OCI-LY1 (cell line): ENCODE data around the gene HDAC11.

Source experiments
- H2AFZ ChIP-seq: fragments of 200-600 bp; sonication (generic), shearing (Covaris generic); 2 replicates; pipeline ENCODE4 v1.6.0; 2014; ENCODE audit warnings: antibody characterized with exemption, mild to moderate bottlenecking, low read length
- H3F3A ChIP-seq: fragments of 200-600 bp; sonication (generic), shearing (Covaris generic); 2 replicates; pipeline ENCODE4 v1.6.0; 2014; ENCODE audit warnings: mild to moderate bottlenecking, antibody characterized with exemption, low read length, moderate library complexity; ENCODE audit not compliant: insufficient read depth
- H3K27ac ChIP-seq: fragments of 200-600 bp; sonication (generic); 2 replicates; pipeline ENCODE4 v1.5.1; 2014; ENCODE audit warnings: low read length, mixed run types, mild to moderate bottlenecking, low read depth; ENCODE audit not compliant: poor library complexity, severe bottlenecking
- H3K27me3 ChIP-seq: fragments of 200-600 bp; sonication (generic); 2 replicates; pipeline ENCODE4 v1.6.0; 2014; ENCODE audit warnings: antibody characterized with exemption, mild to moderate bottlenecking, low read length, moderate library complexity; ENCODE audit not compliant: insufficient read depth
- H3K36me3 ChIP-seq: fragments of 200-600 bp; sonication (generic); 2 replicates; pipeline ENCODE4 v1.6.1; 2014; ENCODE audit warnings: mild to moderate bottlenecking, antibody characterized with exemption, low read length, moderate library complexity, mixed read lengths; ENCODE audit not compliant: insufficient read depth
- H3K4me1 ChIP-seq: fragments of 200-600 bp; sonication (generic); 2 replicates; pipeline ENCODE4 v1.5.1; 2014; ENCODE audit warnings: mild to moderate bottlenecking, low read length, moderate library complexity; ENCODE audit not compliant: insufficient read depth, severe bottlenecking
- H3K4me2 ChIP-seq: fragments of 200-600 bp; sonication (generic), shearing (Covaris generic); 2 replicates; pipeline ENCODE4 v1.6.1; 2014; ENCODE audit warnings: low read length
- H3K4me3 ChIP-seq: fragments of 200-600 bp; sonication (generic); 2 replicates; pipeline ENCODE4 v1.5.1; 2014; ENCODE audit warnings: low read length, low read depth, mild to moderate bottlenecking, mixed read lengths; ENCODE audit not compliant: poor library complexity, severe bottlenecking
- H3K79me2 ChIP-seq: fragments of 200-600 bp; shearing (Covaris generic); 2 replicates; pipeline ENCODE4 v1.6.1; 2016; ENCODE audit warnings: mixed run types, low read length, mixed read lengths; ENCODE audit not compliant: insufficient read depth
- H3K9ac ChIP-seq: fragments of 200-600 bp; sonication (generic), shearing (Covaris generic); 2 replicates; pipeline ENCODE4 v1.6.1; 2014; ENCODE audit warnings: mild to moderate bottlenecking, low read length, mixed read lengths
- H3K9me2 ChIP-seq: fragments of 200-600 bp; sonication (generic), shearing (Covaris generic); 2 replicates; pipeline ENCODE4 v1.6.1; 2014; ENCODE audit warnings: low read depth, mild to moderate bottlenecking, low read length, mixed read lengths
- H3K9me3 ChIP-seq: fragments of 200-600 bp; shearing (Covaris generic); 2 replicates; pipeline ENCODE4 v1.6.1; 2014; ENCODE audit warnings: low read length, mixed read lengths
- H4K20me1 ChIP-seq: fragments of 200-600 bp; sonication (generic), shearing (Covaris generic); 2 replicates; pipeline ENCODE4 v1.6.0; 2016; ENCODE audit warnings: mild to moderate bottlenecking, low read length; ENCODE audit not compliant: insufficient read depth
- EZH2 ChIP-seq: fragments of 200-600 bp; sonication (generic), shearing (Covaris generic); IDR thresholded peaks from 2 replicates; pipeline ENCODE4 v1.8.0; 2017; ENCODE audit warnings: borderline replicate concordance, mixed run types, mild to moderate bottlenecking, antibody characterized with exemption, low read length, moderate library complexity, mixed read lengths
- TF ChIP-seq, protein P1 (sequence below): fragments of 200-600 bp; sonication (generic), shearing (Covaris generic); IDR thresholded peaks from 2 replicates; pipeline ENCODE4 v1.5.1; 2017; ENCODE audit warnings: mild to moderate bottlenecking, antibody characterized with exemption, low read length, moderate library complexity, mixed read lengths

The HDAC11 gene

DNA sequence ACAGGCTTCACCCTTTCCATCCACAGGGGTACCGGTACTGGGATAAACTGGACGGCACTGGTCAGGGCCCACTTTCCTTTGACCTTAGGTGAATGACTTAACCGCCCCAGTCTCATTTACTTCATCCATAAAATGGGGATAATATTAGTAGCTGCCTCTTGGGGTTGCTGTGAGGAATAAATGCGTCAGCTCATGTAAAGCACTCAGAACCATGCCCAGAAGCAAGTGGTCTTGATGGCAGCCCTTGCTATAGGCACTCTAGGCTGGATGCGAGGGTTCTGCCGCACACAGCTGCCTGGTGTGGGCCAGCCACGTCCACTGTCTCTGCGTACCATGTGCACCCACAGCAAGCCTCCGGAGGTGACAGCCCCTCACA, 36.6 kb downstream of the HDAC11 start:
- H3K9ac ChIP-seq = no peak overlapping the region
- no peaks in the 10 kb centered on the region for H3K79me2 ChIP-seq
- no peaks in the 10 kb centered on the region for H3K9me2 ChIP-seq
- H3K4me1 ChIP-seq = no peaks in the 10 kb centered on the region
- no peak overlapping the region for H2AFZ ChIP-seq
- H3K4me3 ChIP-seq = no peak overlapping the region
- no peak overlapping the region for H3K27ac ChIP-seq
- 0 out of 2 replicates have a peak, but pooled peaks cover 5% of the 10 kb centered on the region for H3K27me3 ChIP-seq
- H4K20me1 ChIP-seq = no peaks in the 10 kb centered on the region
- no peak for TF ChIP-seq EZH2
- TF ChIP-seq, protein P1, sequence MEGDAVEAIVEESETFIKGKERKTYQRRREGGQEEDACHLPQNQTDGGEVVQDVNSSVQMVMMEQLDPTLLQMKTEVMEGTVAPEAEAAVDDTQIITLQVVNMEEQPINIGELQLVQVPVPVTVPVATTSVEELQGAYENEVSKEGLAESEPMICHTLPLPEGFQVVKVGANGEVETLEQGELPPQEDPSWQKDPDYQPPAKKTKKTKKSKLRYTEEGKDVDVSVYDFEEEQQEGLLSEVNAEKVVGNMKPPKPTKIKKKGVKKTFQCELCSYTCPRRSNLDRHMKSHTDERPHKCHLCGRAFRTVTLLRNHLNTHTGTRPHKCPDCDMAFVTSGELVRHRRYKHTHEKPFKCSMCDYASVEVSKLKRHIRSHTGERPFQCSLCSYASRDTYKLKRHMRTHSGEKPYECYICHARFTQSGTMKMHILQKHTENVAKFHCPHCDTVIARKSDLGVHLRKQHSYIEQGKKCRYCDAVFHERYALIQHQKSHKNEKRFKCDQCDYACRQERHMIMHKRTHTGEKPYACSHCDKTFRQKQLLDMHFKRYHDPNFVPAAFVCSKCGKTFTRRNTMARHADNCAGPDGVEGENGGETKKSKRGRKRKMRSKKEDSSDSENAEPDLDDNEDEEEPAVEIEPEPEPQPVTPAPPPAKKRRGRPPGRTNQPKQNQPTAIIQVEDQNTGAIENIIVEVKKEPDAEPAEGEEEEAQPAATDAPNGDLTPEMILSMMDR = no peak
- no peaks in the 10 kb centered on the region for H3K9me3 ChIP-seq
- H3K4me2 ChIP-seq = no peak overlapping the region
- no peaks in the 10 kb centered on the region for H3K36me3 ChIP-seq
- no peaks in the 10 kb centered on the region for H3F3A ChIP-seq

DNA sequence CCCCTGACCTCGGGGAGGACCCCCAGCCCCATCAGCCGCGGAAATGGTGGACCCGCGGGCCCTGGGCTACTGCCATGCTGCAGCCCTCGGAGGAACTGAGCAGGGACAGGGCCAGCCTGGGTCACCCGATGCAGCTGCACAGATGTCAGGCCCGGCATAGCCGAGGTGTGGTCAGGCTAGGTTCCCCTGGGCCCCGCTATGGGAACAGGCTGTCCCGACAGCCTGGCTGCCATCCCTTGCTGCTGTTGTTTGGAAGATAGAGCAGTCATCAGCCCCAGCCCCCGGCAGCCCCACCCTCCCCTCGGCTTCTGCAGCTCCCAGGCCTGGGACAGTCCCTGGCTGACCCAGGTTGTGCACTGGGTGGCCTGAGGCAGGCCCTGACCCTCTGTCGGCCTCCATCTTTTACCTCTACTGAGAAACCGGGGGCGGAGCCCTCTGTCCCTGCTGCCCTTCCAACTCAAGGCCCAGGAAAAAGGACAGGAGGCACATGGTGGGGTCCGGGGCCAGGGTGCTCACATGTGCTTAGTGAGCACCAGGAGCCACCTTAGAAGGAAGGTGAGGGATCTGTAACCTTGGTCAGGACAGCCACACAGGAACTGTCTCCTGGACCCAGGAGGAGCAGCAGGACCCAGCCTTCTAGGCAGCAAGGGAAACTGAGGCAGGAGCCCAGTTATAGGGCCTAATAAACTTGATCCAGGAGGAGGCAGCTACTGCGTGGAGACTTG, 37.3 kb downstream of the HDAC11 start:
- H3K4me2 ChIP-seq = no peak overlapping the region
- no peaks in the 10 kb centered on the region for H3F3A ChIP-seq
- no peak for TF ChIP-seq EZH2
- TF ChIP-seq, protein P1 = no peak
- H4K20me1 ChIP-seq = no peaks in the 10 kb centered on the region
- no peaks in the 10 kb centered on the region for H3K4me1 ChIP-seq
- H3K9ac ChIP-seq = no peak overlapping the region
- no peaks in the 10 kb centered on the region for H3K79me2 ChIP-seq
- H3K9me3 ChIP-seq = no peaks in the 10 kb centered on the region
- H3K27me3 ChIP-seq = 0 out of 2 replicates have a peak, but pooled peaks cover 5% of the 10 kb centered on the region
- no peak overlapping the region for H3K27ac ChIP-seq
- H2AFZ ChIP-seq = no peak overlapping the region
- no peaks in the 10 kb centered on the region for H3K9me2 ChIP-seq
- H3K4me3 ChIP-seq = no peak overlapping the region
- no peaks in the 10 kb centered on the region for H3K36me3 ChIP-seq

DNA sequence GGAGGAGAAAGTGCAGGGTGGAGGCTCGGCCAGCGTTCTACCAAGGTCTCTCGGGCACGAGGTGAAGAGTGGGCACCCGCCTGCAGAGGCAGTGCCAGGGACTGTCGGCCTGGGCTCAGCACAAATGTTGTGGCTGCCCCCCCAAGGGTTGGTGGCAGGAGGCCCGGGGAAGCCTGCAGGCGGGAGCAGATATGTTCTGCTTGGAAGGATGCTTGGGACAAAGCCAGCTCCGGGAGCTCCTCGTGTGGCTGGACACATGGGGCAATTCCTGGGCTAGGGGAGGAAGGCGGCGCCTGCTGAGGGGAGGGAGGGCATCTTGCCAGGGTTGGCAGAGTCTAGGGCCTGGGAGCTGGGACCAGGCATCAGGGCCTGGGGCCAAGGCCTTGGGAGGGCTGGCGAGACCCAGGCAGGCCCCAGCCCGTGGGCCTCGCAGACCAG, 38.4 kb downstream of the HDAC11 start:
- no peaks in the 10 kb centered on the region for H3K36me3 ChIP-seq
- H2AFZ ChIP-seq = no peak overlapping the region
- no peaks in the 10 kb centered on the region for H4K20me1 ChIP-seq
- H3K27me3 ChIP-seq = peaks cover 8% of the 10 kb centered on the region; the same call in 1 of the 2 replicates
- no peaks in the 10 kb centered on the region for H3K9me2 ChIP-seq
- H3K9me3 ChIP-seq = no peaks in the 10 kb centered on the region
- H3K79me2 ChIP-seq = no peaks in the 10 kb centered on the region
- no peak overlapping the region for H3K27ac ChIP-seq
- no peak overlapping the region for H3K4me3 ChIP-seq
- H3F3A ChIP-seq = no peaks in the 10 kb centered on the region
- TF ChIP-seq EZH2 = no peak
- TF ChIP-seq, protein P1 = no peak
- H3K4me2 ChIP-seq = no peak overlapping the region
- H3K9ac ChIP-seq = no peak overlapping the region
- H3K4me1 ChIP-seq = no peaks in the 10 kb centered on the region
